Measurements from ENCODE around the gene HMGCS1.

Gene HMGCS1

DNA sequence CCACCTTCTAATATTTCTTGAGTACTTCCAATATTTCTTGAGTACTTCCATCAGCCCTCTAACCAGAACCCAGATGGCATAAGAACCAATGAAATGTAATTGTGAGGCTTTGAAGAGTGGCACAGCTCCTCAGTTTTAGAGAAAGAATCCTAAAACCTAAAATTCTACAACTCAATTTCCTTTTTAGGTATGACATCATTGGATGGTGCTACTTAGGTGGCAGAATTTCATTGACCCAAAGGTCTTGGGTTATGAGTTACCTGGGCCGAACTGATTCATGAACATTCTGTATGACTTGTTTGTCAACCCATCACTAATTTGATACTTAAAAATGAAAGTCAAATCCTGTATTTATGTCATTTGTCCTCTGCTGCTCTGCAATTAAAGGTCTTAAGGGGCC lies 13.1 kb downstream of the HMGCS1 start:
- H3K9ac ChIP-seq (ENCODE audit: low read depth, low read length): no peak overlapping the region
- H3K9me3 ChIP-seq (ENCODE audit: control insufficient read depth, insufficient read depth, low read length): no peaks in the 10 kb centered on the region
- no peak overlapping the region for H3K4me3 ChIP-seq (ENCODE audit: low read depth, low read length)
- H3K36me3 ChIP-seq (ENCODE audit: control insufficient read depth, insufficient read depth, low read length): peaks cover 85% of the 10 kb centered on the region
- H3K27ac ChIP-seq (ENCODE audit: low read depth, low read length): no peak overlapping the region
- no peaks in the 10 kb centered on the region for H3K27me3 ChIP-seq (ENCODE audit: control insufficient read depth, insufficient read depth, low read length)
- H3K4me1 ChIP-seq (ENCODE audit: control insufficient read depth, insufficient read depth, low read length): peaks cover 11% of the 10 kb centered on the region; the same call in 1 of the 2 replicates

DNA sequence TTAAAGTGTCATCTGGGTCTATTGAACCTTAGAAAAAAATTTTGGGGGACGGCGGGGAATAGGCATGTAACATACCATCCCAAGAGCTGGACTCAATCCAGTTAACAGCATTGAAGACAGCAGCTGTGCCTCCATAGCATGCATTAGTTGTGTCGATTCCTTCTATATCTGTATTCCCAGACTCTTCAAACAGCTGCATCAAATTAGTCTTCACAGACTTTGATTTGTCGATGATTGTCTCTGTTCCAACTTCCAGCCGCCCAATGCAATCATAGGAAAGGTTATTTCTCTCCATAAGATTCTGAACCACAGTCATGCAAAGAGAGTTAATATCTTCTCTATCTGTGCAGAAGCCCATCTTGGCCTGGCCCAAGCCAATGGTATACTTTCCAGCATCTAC lies 14.8 kb downstream of the HMGCS1 start:
- Histone ChIP-seq H3K27ac (ENCODE audit: low read depth, low read length) (no peak overlapping the region), H3K36me3 (ENCODE audit: control insufficient read depth, insufficient read depth, low read length) (peaks cover 88% of the 10 kb centered on the region), H3K9me3 (ENCODE audit: control insufficient read depth, insufficient read depth, low read length) (no peaks in the 10 kb centered on the region), H3K9ac (ENCODE audit: low read depth, low read length) (no peak overlapping the region), H3K4me1 (ENCODE audit: control insufficient read depth, insufficient read depth, low read length) (peaks cover 11% of the 10 kb centered on the region; the same call in 1 of the 2 replicates), H3K4me3 (ENCODE audit: low read depth, low read length) (no peak overlapping the region), H3K27me3 (ENCODE audit: control insufficient read depth, insufficient read depth, low read length) (no peaks in the 10 kb centered on the region)

DNA sequence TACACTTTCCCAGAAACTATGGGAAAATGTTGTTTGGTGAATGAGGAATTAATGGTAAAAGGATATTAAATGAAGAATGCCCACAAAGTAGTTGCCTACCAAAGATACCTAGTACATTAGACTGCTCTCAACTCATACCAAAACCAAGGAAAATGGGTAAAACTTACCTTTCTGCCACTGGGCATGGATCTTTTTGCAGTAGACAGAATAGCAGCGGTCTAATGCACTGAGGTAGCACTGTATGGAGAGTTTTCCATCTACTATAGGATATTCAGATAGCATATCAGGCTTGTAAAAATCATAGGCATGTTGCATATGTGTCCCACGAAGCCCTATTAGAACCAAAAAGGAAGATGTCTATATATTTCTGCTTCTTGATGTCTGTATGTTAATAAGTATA lies 16.4 kb downstream of the HMGCS1 start:
- peaks cover 93% of the 10 kb centered on the region for H3K36me3 ChIP-seq (ENCODE audit: control insufficient read depth, insufficient read depth, low read length)

DNA sequence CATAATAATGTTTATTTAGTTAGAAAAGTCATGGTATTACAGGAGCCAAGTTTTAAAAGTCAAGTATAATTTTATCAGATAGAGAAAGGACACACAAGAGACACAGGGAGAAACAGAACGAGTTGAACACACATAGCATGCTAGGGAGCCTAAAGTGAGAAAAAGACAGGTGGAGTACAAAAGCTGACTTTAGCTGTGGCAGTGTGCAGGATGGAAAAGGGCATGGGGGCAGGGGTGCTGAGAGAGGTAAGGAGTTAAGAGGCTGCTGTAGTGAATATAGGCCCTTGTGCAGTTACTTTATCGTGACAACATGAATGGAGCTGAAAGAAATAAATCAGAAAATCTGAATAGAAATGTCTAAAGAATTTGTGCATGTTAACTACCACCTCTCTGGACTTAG lies 18.0 kb downstream of the HMGCS1 start:
- no peaks in the 10 kb centered on the region for H3K9me3 ChIP-seq (ENCODE audit: control insufficient read depth, insufficient read depth, low read length)
- peaks cover 98% of the 10 kb centered on the region for H3K36me3 ChIP-seq (ENCODE audit: control insufficient read depth, insufficient read depth, low read length)
- no peak overlapping the region for H3K9ac ChIP-seq (ENCODE audit: low read depth, low read length)
- H3K27ac ChIP-seq (ENCODE audit: low read depth, low read length): no peak overlapping the region
- no peaks in the 10 kb centered on the region for H3K4me1 ChIP-seq (ENCODE audit: control insufficient read depth, insufficient read depth, low read length)
- H3K27me3 ChIP-seq (ENCODE audit: control insufficient read depth, insufficient read depth, low read length): no peaks in the 10 kb centered on the region
- no peak overlapping the region for H3K4me3 ChIP-seq (ENCODE audit: low read depth, low read length)

More for the DNA sequence above, 16.4 kb downstream of the HMGCS1 start:
- Histone ChIP-seq H3K9me3 (ENCODE audit: control insufficient read depth, insufficient read depth, low read length) (no peaks in the 10 kb centered on the region), H3K27ac (ENCODE audit: low read depth, low read length) (no peak overlapping the region), H3K4me3 (ENCODE audit: low read depth, low read length) (no peak overlapping the region), H3K4me1 (ENCODE audit: control insufficient read depth, insufficient read depth, low read length) (no peaks in the 10 kb centered on the region), H3K9ac (ENCODE audit: low read depth, low read length) (no peak overlapping the region), H3K27me3 (ENCODE audit: control insufficient read depth, insufficient read depth, low read length) (no peaks in the 10 kb centered on the region)

DNA sequence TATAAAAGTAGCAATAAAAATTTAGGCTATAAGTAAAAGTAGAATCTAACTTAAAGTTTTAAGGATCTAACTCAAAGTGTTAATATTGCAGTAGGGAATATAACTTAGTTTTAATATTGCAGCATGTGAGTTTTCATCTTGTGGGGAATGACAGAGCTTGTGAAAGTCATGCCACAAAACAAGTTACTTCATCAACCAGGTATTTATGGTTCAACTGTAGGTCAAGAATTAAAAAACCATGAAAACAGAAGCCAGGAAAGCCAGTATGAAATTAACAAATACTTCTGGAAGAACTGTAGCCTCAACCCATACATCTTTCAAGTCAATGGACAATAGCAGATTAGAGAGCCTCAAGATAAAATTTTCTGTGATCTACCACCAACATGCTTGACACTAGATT lies 19.0 kb downstream of the HMGCS1 start:
- H3K4me3 ChIP-seq (ENCODE audit: low read depth, low read length): no peak overlapping the region
- peaks cover 100% of the 10 kb centered on the region for H3K36me3 ChIP-seq (ENCODE audit: control insufficient read depth, insufficient read depth, low read length)
- no peak overlapping the region for H3K27ac ChIP-seq (ENCODE audit: low read depth, low read length)
- H3K27me3 ChIP-seq (ENCODE audit: control insufficient read depth, insufficient read depth, low read length): no peaks in the 10 kb centered on the region
- H3K4me1 ChIP-seq (ENCODE audit: control insufficient read depth, insufficient read depth, low read length): no peaks in the 10 kb centered on the region
- no peak overlapping the region for H3K9ac ChIP-seq (ENCODE audit: low read depth, low read length)
- no peaks in the 10 kb centered on the region for H3K9me3 ChIP-seq (ENCODE audit: control insufficient read depth, insufficient read depth, low read length)

DNA sequence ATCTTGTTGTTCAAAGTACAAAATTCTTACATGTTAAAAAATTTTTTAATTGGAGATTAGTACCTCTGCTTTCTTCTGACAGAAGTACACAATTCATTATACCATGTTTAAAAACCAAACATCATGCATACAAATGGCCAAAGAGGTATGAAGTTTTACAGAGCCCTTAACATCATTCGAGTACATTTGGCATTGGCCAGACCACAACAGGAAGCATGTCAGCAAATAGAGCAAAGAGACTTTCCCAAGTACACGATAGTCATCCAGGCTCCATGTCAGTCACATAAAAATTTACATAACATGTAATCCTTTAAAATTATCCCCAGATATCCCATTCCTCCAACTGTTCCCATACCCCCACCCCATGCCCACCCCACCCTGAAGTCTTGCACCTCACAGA lies 22.5 kb downstream of the HMGCS1 start:
- Histone ChIP-seq H3K27me3 (ENCODE audit: control insufficient read depth, insufficient read depth, low read length) (no peaks in the 10 kb centered on the region), H3K27ac (ENCODE audit: low read depth, low read length) (no peak overlapping the region), H3K36me3 (ENCODE audit: control insufficient read depth, insufficient read depth, low read length) (peaks cover 92% of the 10 kb centered on the region), H3K9me3 (ENCODE audit: control insufficient read depth, insufficient read depth, low read length) (no peaks in the 10 kb centered on the region), H3K9ac (ENCODE audit: low read depth, low read length) (no peak overlapping the region), H3K4me3 (ENCODE audit: low read depth, low read length) (no peak overlapping the region), H3K4me1 (ENCODE audit: control insufficient read depth, insufficient read depth, low read length) (no peaks in the 10 kb centered on the region)

DNA sequence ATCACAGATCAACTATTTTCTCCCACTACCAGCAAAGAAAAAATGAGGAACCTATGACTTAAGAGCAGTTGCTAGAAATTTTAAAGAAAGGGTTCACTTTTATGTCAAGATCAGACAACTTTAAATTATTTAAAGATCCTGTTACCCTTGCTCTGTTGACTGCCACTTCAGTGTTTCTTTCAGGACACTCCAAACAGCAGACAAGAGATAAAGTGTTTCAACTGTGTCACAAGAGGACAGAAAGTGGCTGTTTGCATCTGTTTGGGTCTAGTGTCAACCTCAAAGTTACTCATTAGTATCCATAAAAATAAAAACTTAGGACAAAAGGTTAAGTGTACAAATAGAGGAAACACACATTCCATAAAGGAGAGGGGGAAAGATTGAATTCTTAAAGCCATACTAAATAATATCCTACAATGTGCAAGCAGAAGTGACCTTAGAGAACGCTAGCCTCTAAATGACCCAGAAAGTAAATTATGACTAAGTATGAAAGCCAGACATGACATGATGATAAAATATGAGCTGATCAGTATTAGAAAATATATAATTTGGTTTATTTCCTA lies 24.9 kb downstream of the HMGCS1 start:
- no peak overlapping the region for H3K27ac ChIP-seq (ENCODE audit: low read depth, low read length)
- no peak overlapping the region for H3K9ac ChIP-seq (ENCODE audit: low read depth, low read length)
- no peaks in the 10 kb centered on the region for H3K9me3 ChIP-seq (ENCODE audit: control insufficient read depth, insufficient read depth, low read length)
- H3K4me1 ChIP-seq (ENCODE audit: control insufficient read depth, insufficient read depth, low read length): no peaks in the 10 kb centered on the region
- no peak overlapping the region for H3K4me3 ChIP-seq (ENCODE audit: low read depth, low read length)
- no peaks in the 10 kb centered on the region for H3K27me3 ChIP-seq (ENCODE audit: control insufficient read depth, insufficient read depth, low read length)
- H3K36me3 ChIP-seq (ENCODE audit: control insufficient read depth, insufficient read depth, low read length): peaks cover 69% of the 10 kb centered on the region

DNA sequence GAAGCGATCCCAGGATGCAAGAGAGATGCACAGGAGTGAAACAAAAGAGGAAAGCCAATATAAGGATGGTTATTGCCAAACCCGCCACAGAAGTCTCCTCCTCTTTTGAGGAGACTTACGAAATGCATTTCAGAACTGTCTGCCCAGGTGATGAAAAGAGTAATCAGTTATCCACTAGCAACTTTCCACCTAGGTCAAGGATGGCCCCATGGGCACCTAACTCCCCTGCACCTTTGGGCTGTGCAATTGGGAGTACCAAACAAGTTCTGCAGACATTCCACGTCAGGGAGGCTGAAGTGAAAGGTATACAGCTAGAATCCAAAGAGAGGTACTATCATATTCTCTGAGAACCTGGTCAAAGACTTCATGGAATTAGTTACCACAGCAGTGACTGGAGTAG lies 25.7 kb downstream of the HMGCS1 start:
- Histone ChIP-seq H3K9me3 (ENCODE audit: control insufficient read depth, insufficient read depth, low read length) (no peaks in the 10 kb centered on the region), H3K4me1 (ENCODE audit: control insufficient read depth, insufficient read depth, low read length) (no peaks in the 10 kb centered on the region), H3K27ac (ENCODE audit: low read depth, low read length) (no peak overlapping the region), H3K27me3 (ENCODE audit: control insufficient read depth, insufficient read depth, low read length) (no peaks in the 10 kb centered on the region), H3K4me3 (ENCODE audit: low read depth, low read length) (no peak overlapping the region), H3K36me3 (ENCODE audit: control insufficient read depth, insufficient read depth, low read length) (peaks cover 60% of the 10 kb centered on the region), H3K9ac (ENCODE audit: low read depth, low read length) (no peak overlapping the region)

DNA sequence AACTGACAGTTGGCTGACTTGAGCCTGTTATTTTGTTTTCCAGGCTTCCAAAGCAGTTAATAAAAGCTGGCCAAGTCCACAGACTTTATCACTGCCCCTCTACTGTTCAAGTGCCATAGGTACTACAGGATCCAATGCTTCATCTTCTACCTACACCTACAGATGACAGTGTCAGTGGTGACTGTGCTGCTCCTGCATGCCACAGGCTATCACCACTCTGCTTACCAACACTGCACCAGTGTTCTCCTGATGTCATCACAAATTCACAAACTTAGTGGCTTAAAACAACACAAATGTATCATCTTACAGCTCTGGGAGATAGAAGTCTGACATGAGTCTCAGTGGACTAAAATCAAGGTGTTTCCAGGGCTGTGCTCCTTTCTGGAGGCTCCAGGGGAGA lies 26.6 kb downstream of the HMGCS1 start:
- peaks cover 51% of the 10 kb centered on the region for H3K36me3 ChIP-seq (ENCODE audit: control insufficient read depth, insufficient read depth, low read length)
- H3K27me3 ChIP-seq (ENCODE audit: control insufficient read depth, insufficient read depth, low read length): no peaks in the 10 kb centered on the region
- H3K4me1 ChIP-seq (ENCODE audit: control insufficient read depth, insufficient read depth, low read length): no peaks in the 10 kb centered on the region
- no peaks in the 10 kb centered on the region for H3K9me3 ChIP-seq (ENCODE audit: control insufficient read depth, insufficient read depth, low read length)
- H3K27ac ChIP-seq (ENCODE audit: low read depth, low read length): no peak overlapping the region
- H3K9ac ChIP-seq (ENCODE audit: low read depth, low read length): no peak overlapping the region
- H3K4me3 ChIP-seq (ENCODE audit: low read depth, low read length): no peak overlapping the region

DNA sequence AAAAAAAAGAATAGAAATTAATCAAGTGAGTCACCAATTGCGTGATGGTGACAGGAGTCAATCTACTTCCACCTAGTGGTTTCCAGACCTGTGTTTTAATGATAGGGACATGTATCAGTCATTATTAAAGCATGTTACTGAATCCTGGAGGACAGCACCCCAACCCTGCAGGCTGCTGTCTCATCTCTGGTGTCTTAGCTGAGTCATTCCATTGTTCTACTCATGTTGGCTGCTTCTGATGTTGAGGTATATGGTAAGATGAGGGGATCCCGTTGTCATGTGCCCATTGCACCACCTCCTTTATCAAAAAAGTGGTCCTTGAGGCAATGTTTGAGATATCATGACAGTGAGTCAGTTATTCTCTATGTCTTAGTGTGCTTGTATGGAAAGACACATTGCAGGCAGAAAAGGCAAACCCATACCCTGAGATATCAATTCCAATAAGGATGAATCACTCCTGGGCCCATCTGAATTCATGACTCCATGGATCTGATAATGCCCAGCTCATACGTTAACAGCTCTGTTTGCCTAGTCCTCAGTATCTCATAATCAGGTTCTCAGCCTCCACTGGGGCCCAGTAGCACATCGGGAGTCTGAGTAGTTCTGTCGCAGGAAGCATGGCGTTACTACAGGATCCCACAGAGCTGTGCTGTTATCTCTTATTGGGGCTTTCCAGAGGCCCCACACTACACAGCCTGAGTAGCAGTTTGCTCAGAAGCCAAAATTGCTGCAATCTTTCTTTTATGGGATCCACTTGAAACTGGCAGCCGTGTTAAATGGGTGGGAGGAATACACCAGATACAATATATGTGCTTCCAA lies 31.2 kb downstream of the HMGCS1 start:
- Histone ChIP-seq H3K4me1 (ENCODE audit: control insufficient read depth, insufficient read depth, low read length) (no peaks in the 10 kb centered on the region), H3K27me3 (ENCODE audit: control insufficient read depth, insufficient read depth, low read length) (no peaks in the 10 kb centered on the region), H3K36me3 (ENCODE audit: control insufficient read depth, insufficient read depth, low read length) (peaks cover 6% of the 10 kb centered on the region; the same call in 1 of the 2 replicates), H3K27ac (ENCODE audit: low read depth, low read length) (no peak overlapping the region), H3K9ac (ENCODE audit: low read depth, low read length) (no peak overlapping the region), H3K4me3 (ENCODE audit: low read depth, low read length) (no peak overlapping the region), H3K9me3 (ENCODE audit: control insufficient read depth, insufficient read depth, low read length) (no peaks in the 10 kb centered on the region)

DNA sequence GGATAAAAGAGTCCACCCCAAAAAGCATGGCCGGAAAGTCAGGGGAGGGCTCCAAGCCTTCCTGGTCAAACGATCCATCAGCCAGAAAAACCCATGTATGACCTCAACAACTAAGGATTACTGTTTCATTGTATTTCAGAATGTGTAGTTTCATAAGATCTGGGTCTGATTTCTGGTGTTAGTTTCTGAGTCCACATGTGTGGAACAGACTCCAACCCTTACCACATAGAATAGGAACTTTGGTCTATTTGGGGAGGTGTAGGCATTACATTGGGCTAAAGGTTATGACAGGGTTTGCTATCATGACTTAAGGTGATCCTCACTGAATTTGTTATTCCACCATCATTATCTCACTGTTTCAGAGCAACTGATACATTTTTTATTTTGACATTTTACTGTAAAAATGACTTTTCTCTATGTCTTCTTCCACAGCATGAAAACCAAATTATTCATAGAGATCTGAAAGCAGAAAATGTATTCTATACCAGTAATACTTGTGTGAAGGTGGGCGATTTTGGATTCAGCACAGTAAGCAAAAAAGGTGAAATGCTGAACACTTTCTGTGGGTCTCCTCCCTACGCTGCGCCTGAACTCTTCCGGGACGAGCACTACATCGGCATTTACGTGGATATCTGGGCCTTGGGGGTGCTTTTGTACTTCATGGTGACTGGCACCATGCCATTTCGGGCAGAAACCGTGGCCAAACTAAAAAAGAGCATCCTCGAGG lies 33.5 kb downstream of the HMGCS1 start:
- Histone ChIP-seq H3K4me3 (ENCODE audit: low read depth, low read length) (no peak overlapping the region), H3K9ac (ENCODE audit: low read depth, low read length) (no peak overlapping the region), H3K36me3 (ENCODE audit: control insufficient read depth, insufficient read depth, low read length) (no peaks in the 10 kb centered on the region), H3K27me3 (ENCODE audit: control insufficient read depth, insufficient read depth, low read length) (no peaks in the 10 kb centered on the region), H3K4me1 (ENCODE audit: control insufficient read depth, insufficient read depth, low read length) (no peaks in the 10 kb centered on the region; the same call in 1 of the 2 replicates), H3K27ac (ENCODE audit: low read depth, low read length) (no peak overlapping the region), H3K9me3 (ENCODE audit: control insufficient read depth, insufficient read depth, low read length) (no peaks in the 10 kb centered on the region)

Data from HUES48 (cell line).